ENCODE data around the gene SDK1.
"Not testable (repeated sequence)": the region's sequence is repeated elsewhere in the genome, so short reads cannot be mapped to it uniquely, and the experiment has no call there.

The SDK1 gene

GRCh38 chr7:3960050-3960763, 659.2 kb downstream of the SDK1 start:
- Mint-ChIP-seq H3K36me3 (ENCODE audit: insufficient read depth) (no peaks in the 10 kb centered on the region), H3K4me1 (no peaks in the 10 kb centered on the region), H3K27me3 (peaks cover 60% of the 10 kb centered on the region), H3K9me3 (no peaks in the 10 kb centered on the region), H3K27ac (ENCODE audit: low read depth) (no peak overlapping the region), H3K4me3 (no peak overlapping the region)
- ATAC-seq (replicated peaks; ENCODE audit: extremely low read depth, poor library complexity, severe bottlenecking) (no peak), DNase-seq (ENCODE audit: low spot score in 2 of 2) (no peak)

GRCh38 chr7:3960942-3961341, 659.9 kb downstream of the SDK1 start:
- no peak for DNase-seq (ENCODE audit: low spot score in 2 of 2)
- no peak for ATAC-seq (replicated peaks; ENCODE audit: extremely low read depth, poor library complexity, severe bottlenecking)
- no peaks in the 10 kb centered on the region for H3K9me3 Mint-ChIP-seq
- H3K27me3 Mint-ChIP-seq, result peaks cover 60% of the 10 kb centered on the region
- H3K27ac Mint-ChIP-seq (ENCODE audit: low read depth), result no peak overlapping the region
- H3K36me3 Mint-ChIP-seq (ENCODE audit: insufficient read depth), result no peaks in the 10 kb centered on the region
- no peaks in the 10 kb centered on the region for H3K4me1 Mint-ChIP-seq
- no peak overlapping the region for H3K4me3 Mint-ChIP-seq

GRCh38 chr7:3961857-3962503, 660.9 kb downstream of the SDK1 start:
- Mint-ChIP-seq H3K36me3 (ENCODE audit: insufficient read depth) (no peaks in the 10 kb centered on the region), H3K27ac (ENCODE audit: low read depth) (no peak overlapping the region), H3K4me3 (no peak overlapping the region), H3K27me3 (peaks cover 56% of the 10 kb centered on the region), H3K4me1 (no peaks in the 10 kb centered on the region), H3K9me3 (no peaks in the 10 kb centered on the region)
- no peak for DNase-seq (ENCODE audit: low spot score in 2 of 2)
- ATAC-seq (replicated peaks; ENCODE audit: extremely low read depth, poor library complexity, severe bottlenecking), result no peak

- not testable (repeated sequence) for H3K27ac Mint-ChIP-seq (ENCODE audit: low read depth); DNase-seq (ENCODE audit: low spot score in 2 of 2); H3K4me3 Mint-ChIP-seq; H3K9me3 Mint-ChIP-seq; ATAC-seq (replicated peaks; ENCODE audit: extremely low read depth, poor library complexity, severe bottlenecking); H3K36me3 Mint-ChIP-seq (ENCODE audit: insufficient read depth); H3K4me1 Mint-ChIP-seq
- H3K27me3 Mint-ChIP-seq, result peaks cover 69% of the 10 kb centered on the region
Measured at GRCh38 chr7:3963768-3964167, 662.7 kb downstream of the SDK1 start.

- Mint-ChIP-seq H3K27me3 (peaks cover 60% of the 10 kb centered on the region), H3K36me3 (ENCODE audit: insufficient read depth) (no peaks in the 10 kb centered on the region), H3K4me3 (no peak overlapping the region), H3K9me3 (no peaks in the 10 kb centered on the region), H3K4me1 (no peaks in the 10 kb centered on the region), H3K27ac (ENCODE audit: low read depth) (no peak overlapping the region)
- ATAC-seq (replicated peaks; ENCODE audit: extremely low read depth, poor library complexity, severe bottlenecking) (no peak), DNase-seq (ENCODE audit: low spot score in 2 of 2) (no peak)
Measured at GRCh38 chr7:3964980-3965606, 664.0 kb downstream of the SDK1 start.

GRCh38 chr7:3965794-3966395, 664.8 kb downstream of the SDK1 start:
- H3K36me3 Mint-ChIP-seq (ENCODE audit: insufficient read depth), result no peaks in the 10 kb centered on the region
- ATAC-seq (replicated peaks; ENCODE audit: extremely low read depth, poor library complexity, severe bottlenecking) (no peak), DNase-seq (ENCODE audit: low spot score in 2 of 2) (no peak)
- H3K4me1 Mint-ChIP-seq, result no peaks in the 10 kb centered on the region
- no peak overlapping the region for H3K27ac Mint-ChIP-seq (ENCODE audit: low read depth)
- peaks cover 60% of the 10 kb centered on the region for H3K27me3 Mint-ChIP-seq
- H3K4me3 Mint-ChIP-seq, result no peak overlapping the region
- H3K9me3 Mint-ChIP-seq, result no peaks in the 10 kb centered on the region

GRCh38 chr7:3968234-3968633, 667.2 kb downstream of the SDK1 start:
- ATAC-seq (replicated peaks; ENCODE audit: extremely low read depth, poor library complexity, severe bottlenecking), result no peak

GRCh38 chr7:3969286-3969685, 668.2 kb downstream of the SDK1 start:
- Mint-ChIP-seq H3K4me1 (no peaks in the 10 kb centered on the region), H3K27me3 (peaks cover 62% of the 10 kb centered on the region), H3K4me3 (no peak overlapping the region), H3K9me3 (no peaks in the 10 kb centered on the region), H3K27ac (ENCODE audit: low read depth) (no peak overlapping the region), H3K36me3 (ENCODE audit: insufficient read depth) (no peaks in the 10 kb centered on the region)
- ATAC-seq (replicated peaks; ENCODE audit: extremely low read depth, poor library complexity, severe bottlenecking), result no peak
- DNase-seq (ENCODE audit: low spot score in 2 of 2), result no peak

More at GRCh38 chr7:3968234-3968633, 667.2 kb downstream of the SDK1 start:
- no peak overlapping the region for H3K4me3 Mint-ChIP-seq
- no peaks in the 10 kb centered on the region for H3K36me3 Mint-ChIP-seq (ENCODE audit: insufficient read depth)
- no peaks in the 10 kb centered on the region for H3K9me3 Mint-ChIP-seq
- H3K4me1 Mint-ChIP-seq, result no peaks in the 10 kb centered on the region
- H3K27ac Mint-ChIP-seq (ENCODE audit: low read depth), result no peak overlapping the region
- peaks cover 63% of the 10 kb centered on the region for H3K27me3 Mint-ChIP-seq
- DNase-seq (ENCODE audit: low spot score in 2 of 2), result no peak

- Mint-ChIP-seq H3K36me3 (ENCODE audit: insufficient read depth) (no peaks in the 10 kb centered on the region), H3K27me3 (peaks cover 43% of the 10 kb centered on the region), H3K27ac (ENCODE audit: low read depth) (no peak overlapping the region), H3K4me1 (no peaks in the 10 kb centered on the region), H3K4me3 (no peak overlapping the region), H3K9me3 (no peaks in the 10 kb centered on the region)
- no peak for ATAC-seq (replicated peaks; ENCODE audit: extremely low read depth, poor library complexity, severe bottlenecking)
- DNase-seq (ENCODE audit: low spot score in 2 of 2), result no peak
Measured at GRCh38 chr7:3971323-3971722, 670.3 kb downstream of the SDK1 start.

- Mint-ChIP-seq H3K36me3 (ENCODE audit: insufficient read depth) (no peaks in the 10 kb centered on the region), H3K27me3 (peaks cover 27% of the 10 kb centered on the region), H3K27ac (ENCODE audit: low read depth) (no peak overlapping the region), H3K4me3 (no peak overlapping the region), H3K9me3 (no peaks in the 10 kb centered on the region), H3K4me1 (no peaks in the 10 kb centered on the region)
- ATAC-seq (replicated peaks; ENCODE audit: extremely low read depth, poor library complexity, severe bottlenecking), result no peak
- DNase-seq (ENCODE audit: low spot score in 2 of 2), result no peak
Measured at GRCh38 chr7:3973264-3973663, 672.2 kb downstream of the SDK1 start.

- Mint-ChIP-seq H3K4me1 (no peaks in the 10 kb centered on the region), H3K9me3 (no peaks in the 10 kb centered on the region), H3K4me3 (no peak overlapping the region), H3K27ac (ENCODE audit: low read depth) (no peak overlapping the region), H3K36me3 (ENCODE audit: insufficient read depth) (no peaks in the 10 kb centered on the region), H3K27me3 (peaks cover 18% of the 10 kb centered on the region)
- ATAC-seq (replicated peaks; ENCODE audit: extremely low read depth, poor library complexity, severe bottlenecking), result no peak
- DNase-seq (ENCODE audit: low spot score in 2 of 2), result no peak
Measured at GRCh38 chr7:3974329-3974728, 673.3 kb downstream of the SDK1 start.

- ATAC-seq (replicated peaks; ENCODE audit: extremely low read depth, poor library complexity, severe bottlenecking), result no peak
- Mint-ChIP-seq H3K36me3 (ENCODE audit: insufficient read depth) (no peaks in the 10 kb centered on the region), H3K4me3 (no peak overlapping the region), H3K4me1 (no peaks in the 10 kb centered on the region), H3K27ac (ENCODE audit: low read depth) (no peak overlapping the region), H3K9me3 (no peaks in the 10 kb centered on the region), H3K27me3 (peaks cover 16% of the 10 kb centered on the region)
- no peak for DNase-seq (ENCODE audit: low spot score in 2 of 2)
Measured at GRCh38 chr7:3975371-3975770, 674.3 kb downstream of the SDK1 start.

- Mint-ChIP-seq H3K27ac (ENCODE audit: low read depth) (no peak overlapping the region), H3K27me3 (no peaks in the 10 kb centered on the region), H3K4me1 (no peaks in the 10 kb centered on the region), H3K36me3 (ENCODE audit: insufficient read depth) (no peaks in the 10 kb centered on the region), H3K9me3 (no peaks in the 10 kb centered on the region), H3K4me3 (no peak overlapping the region)
- DNase-seq (ENCODE audit: low spot score in 2 of 2) (no peak), ATAC-seq (replicated peaks; ENCODE audit: extremely low read depth, poor library complexity, severe bottlenecking) (no peak)
Measured at GRCh38 chr7:3977391-3977790, 676.3 kb downstream of the SDK1 start.

All from central memory CD8-positive, alpha-beta T cell (primary cell).